GM21528 (cell line): ENCODE measurements around the gene GALNT16.

Experiments used
- ATAC-seq: cut with Tn5 transposase; IDR thresholded peaks from one replicate; pipeline ENCODE4 v1.9.1; 2021; ENCODE audit warnings: mild to moderate bottlenecking, moderate library complexity; ENCODE audit not compliant: unreplicated experiment, low FRiP score

GALNT16 gene

GRCh38 chr14:69398818-69399210 is 138.9 kb downstream of the GALNT16 start:
- ATAC-seq, result no peak

GRCh38 chr14:69399750-69400149 is 139.8 kb downstream of the GALNT16 start:
- no peak for ATAC-seq

GRCh38 chr14:69400154-69400553 is 140.2 kb downstream of the GALNT16 start:
- ATAC-seq, result no peak

GRCh38 chr14:69401841-69402240 is 141.9 kb downstream of the GALNT16 start:
- no peak for ATAC-seq

- no peak for ATAC-seq
Observed at GRCh38 chr14:69404478-69404877, 144.5 kb downstream of the GALNT16 start.

- no peak for ATAC-seq
Observed at GRCh38 chr14:69404883-69405282, 144.9 kb downstream of the GALNT16 start.

- no peak for ATAC-seq
Observed at GRCh38 chr14:69405762-69406161, 145.8 kb downstream of the GALNT16 start.
